HUES64 (cell line): ENCODE results near the gene TCN1.

Experiments
- H3K27ac ChIP-seq: 2 replicates; pipeline ENCODE4 v1.7.0; 2013; ENCODE audit warnings: low read depth, low read length, inconsistent platforms
- H3K27me3 ChIP-seq: 2 replicates; pipeline ENCODE4 v1.6.1; 2013; ENCODE audit warnings: mild to moderate bottlenecking, low read length; ENCODE audit not compliant: insufficient read depth
- H3K36me3 ChIP-seq: 2 replicates; pipeline ENCODE4 v1.6.1; 2013; ENCODE audit warnings: mild to moderate bottlenecking, low read length; ENCODE audit not compliant: insufficient read depth
- H3K4me1 ChIP-seq: 2 replicates; pipeline ENCODE4 v1.6.1; 2013; ENCODE audit warnings: mild to moderate bottlenecking, low read length, moderate library complexity; ENCODE audit not compliant: insufficient read depth
- H3K4me3 ChIP-seq: 2 replicates; pipeline ENCODE4 v1.5.1; 2013; ENCODE audit warnings: mild to moderate bottlenecking, low read length, moderate library complexity
- H3K9ac ChIP-seq: 2 replicates; pipeline ENCODE4 v1.6.1; 2013; ENCODE audit warnings: mild to moderate bottlenecking, low read depth, low read length
- H3K9me3 ChIP-seq: 2 replicates; pipeline ENCODE4 v1.6.1; 2013; ENCODE audit warnings: low read depth, low read length; ENCODE audit not compliant: insufficient read depth
- WGBS: fragments of 150-250, 120-280 bp; methylation state at CpG from one replicate; pipeline ENCODE4 v1.1.7; 2013; ENCODE audit warnings: missing lambda C conversion rate; 5-methylcytosine and 5-hydroxymethylcytosine counted together

TCN1 gene

GRCh38 chr11:59804061-59804460 is 62.2 kb downstream of the TCN1 start:
- WGBS = 96% methylated on average over 2 of the region's 2 CpGs
- Histone ChIP-seq H3K36me3 (peaks cover 80% of the 10 kb centered on the region), H3K9ac (no peak overlapping the region), H3K4me3 (no peak overlapping the region), H3K27ac (no peak overlapping the region), H3K27me3 (no peaks in the 10 kb centered on the region), H3K9me3 (no peaks in the 10 kb centered on the region), H3K4me1 (no peaks in the 10 kb centered on the region)
